Sigmoid colon (tissue), 7 donors: ENCODE measurements around the gene CST2. TPM values are rescaled to one million over a fixed set of nuclear protein-coding genes. Genes with fewer than 3 reads are reported as not detected.

ENCODE experiments used
- DNase-seq: peaks from one replicate; pipeline ENCODE4 v3.0.0-alpha.2; 2019
- H3K27ac ChIP-seq, 4 donors: fragments of 200-600 bp; sonication (generic); one replicate each; pipeline ENCODE4 v1.5.1; 2016 to 2019; ENCODE audit warnings: mild to moderate bottlenecking in 1 of 4
- H3K27me3 ChIP-seq, 3 donors: fragments of 200-600 bp; sonication (generic); one replicate each; pipeline ENCODE4 v1.5.1; 2019; ENCODE audit warnings: mild to moderate bottlenecking in 1 of 3
- H3K36me3 ChIP-seq, 4 donors: fragments of 200-600 bp; sonication (generic); one replicate each; pipeline ENCODE4 v1.5.1; 2016 to 2019
- H3K4me1 ChIP-seq, 4 donors: fragments of 200-600 bp; sonication (generic); one replicate each; pipeline ENCODE4 v1.5.1; 2017 to 2019
- H3K4me3 ChIP-seq, 4 donors: fragments of 200-600 bp; sonication (generic); one replicate each; pipeline ENCODE4 v1.5.1; 2017 to 2019; ENCODE audit warnings: mild to moderate bottlenecking in 2 of 4, moderate library complexity in 1 of 4
- H3K9me3 ChIP-seq, 4 donors: fragments of 200-600 bp in 3 of 4; sonication (generic) in 3 of 4; one replicate each; pipeline versions ENCODE4 v1.5.1 to v1.6.1; 2013 to 2019
- EP300 ChIP-seq, 4 donors: sonication (generic); formaldehyde crosslinking; IDR thresholded peaks; one replicate each; pipeline ENCODE4 v1.6.1; 2017; ENCODE audit warnings: antibody characterized with exemption in 4 of 4
- POLR2A ChIP-seq, 2 donors: fragments of 450-650 bp; IDR thresholded peaks; one replicate each; pipeline ENCODE4 v1.6.1; 2016; ENCODE audit warnings: antibody characterized with exemption in 2 of 2, mild to moderate bottlenecking in 2 of 2, moderate library complexity in 2 of 2
- POLR2AphosphoS5 ChIP-seq, 4 donors: sonication (generic); formaldehyde crosslinking; IDR thresholded peaks; one replicate each; pipeline ENCODE4 v1.6.1; 2017; ENCODE audit warnings: antibody characterized with exemption in 4 of 4
- WGBS, 2 donors: extraction: QIAGEN DNeasy Blood & Tissue Kit; methylation state at CpG; one replicate each; pipeline ENCODE4 v1.1.7; 2013; 5-methylcytosine and 5-hydroxymethylcytosine counted together
- intact Hi-C: fragments of 100-400 bp; cut with DNase I; formaldehyde crosslinking; loops from one replicate; pipeline ENCODE4 v1.15.1; 2023
- polyA plus RNA-seq, 3 donors: library from polyadenylated mRNA; stranded (reverse); fragments of 200-250 nt; gene quantifications; one replicate each; pipeline ENCODE4 v1.2.3, GENCODE V29; 2013
- total RNA-seq, 4 donors: library from RNA; depleted of rRNA; stranded (reverse); fragments of >200 nt; gene quantifications; one replicate each; pipeline ENCODE4 v1.1.0, GENCODE V29; 2016
- TF ChIP-seq, protein P1 (sequence below), 4 experiments: fragments of 450-650 bp in 3 of 4; fragments of 200-600 bp in 1 of 4; IDR thresholded peaks; one replicate each; pipeline ENCODE4 v1.5.1; 2016 to 2019; ENCODE audit warnings: antibody characterized with exemption in 4 of 4, mild to moderate bottlenecking in 3 of 4, moderate library complexity in 2 of 4
- donor health status: healthy with polysubstance abuse.
- donor health status: Bipolar disorder and iron deficiency.
- donor health status: healthy.

The CST2 gene
- total and polyA plus RNA-seq, 7 donors, result 0.28 TPM; not detected in 6

DNA sequence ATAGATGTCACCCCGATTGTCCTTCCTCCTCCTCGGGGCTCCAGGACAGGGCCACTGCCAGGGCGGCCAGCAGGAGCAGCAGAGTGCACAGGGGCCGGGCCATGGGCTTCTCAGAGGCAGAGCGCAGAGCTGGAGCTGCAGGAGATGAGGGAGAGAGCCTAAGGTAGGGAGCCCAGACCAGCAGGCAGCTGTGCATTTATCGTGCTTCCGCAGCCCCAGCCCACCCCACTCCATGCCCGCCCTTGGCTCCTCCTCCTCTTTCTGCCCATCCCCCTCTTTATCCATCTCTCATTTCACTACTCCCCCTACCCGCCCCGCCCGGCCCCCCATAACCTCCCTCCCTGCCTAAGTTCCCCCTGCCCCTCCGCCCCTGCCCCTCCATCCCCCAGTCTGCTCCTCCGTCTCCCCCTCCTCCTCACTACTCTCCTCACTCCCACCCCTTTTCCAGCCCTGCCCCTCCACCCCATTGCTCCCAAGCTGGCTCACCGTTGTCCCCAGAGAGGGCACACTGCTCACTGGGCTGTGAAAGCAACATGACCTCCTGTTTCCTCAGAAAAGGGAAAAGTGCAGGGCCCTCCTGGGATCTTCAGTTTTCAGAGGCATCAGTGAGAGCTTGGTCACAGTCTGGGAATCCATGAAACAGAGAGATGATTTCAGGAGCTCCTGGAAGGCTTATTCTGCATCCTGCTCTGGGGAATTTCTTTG is 50.3 kb downstream of the CST2 start:
- Histone ChIP-seq H3K4me1 (no peaks in the 10 kb centered on the region), H3K27ac (no peak overlapping the region), H3K9me3 (no peaks in the 10 kb centered on the region), H3K27me3 (peaks cover 0 to 8% (median 0%) of the 10 kb centered on the region in 3 donors), H3K36me3 (no peaks in the 10 kb centered on the region), H3K4me3 (no peak overlapping the region)
- WGBS, 2 donors, result 29 to 46% methylated on average over 14 of the region's 14 CpGs
- no peak for TF ChIP-seq POLR2A (IDR thresholded peaks at IDR 0.05)
- intact Hi-C loops, result no loop called here
- DNase-seq, result no peak

GRCh38 chr20:23774081-23774480 is 52.4 kb downstream of the CST2 start:
- Histone ChIP-seq H3K4me1 (no peaks in the 10 kb centered on the region), H3K27me3 (peaks cover 0 to 8% (median 0%) of the 10 kb centered on the region in 3 donors), H3K36me3 (no peaks in the 10 kb centered on the region), H3K4me3 (no peak overlapping the region), H3K27ac (no peak overlapping the region), H3K9me3 (no peaks in the 10 kb centered on the region)
- WGBS, 2 donors, result 84 to 85% methylated on average over 7 of the region's 7 CpGs
- no peak for TF ChIP-seq EP300 (IDR thresholded peaks at IDR 0.05)
- no peak for TF ChIP-seq POLR2A (IDR thresholded peaks at IDR 0.05)
- TF ChIP-seq, protein P1, sequence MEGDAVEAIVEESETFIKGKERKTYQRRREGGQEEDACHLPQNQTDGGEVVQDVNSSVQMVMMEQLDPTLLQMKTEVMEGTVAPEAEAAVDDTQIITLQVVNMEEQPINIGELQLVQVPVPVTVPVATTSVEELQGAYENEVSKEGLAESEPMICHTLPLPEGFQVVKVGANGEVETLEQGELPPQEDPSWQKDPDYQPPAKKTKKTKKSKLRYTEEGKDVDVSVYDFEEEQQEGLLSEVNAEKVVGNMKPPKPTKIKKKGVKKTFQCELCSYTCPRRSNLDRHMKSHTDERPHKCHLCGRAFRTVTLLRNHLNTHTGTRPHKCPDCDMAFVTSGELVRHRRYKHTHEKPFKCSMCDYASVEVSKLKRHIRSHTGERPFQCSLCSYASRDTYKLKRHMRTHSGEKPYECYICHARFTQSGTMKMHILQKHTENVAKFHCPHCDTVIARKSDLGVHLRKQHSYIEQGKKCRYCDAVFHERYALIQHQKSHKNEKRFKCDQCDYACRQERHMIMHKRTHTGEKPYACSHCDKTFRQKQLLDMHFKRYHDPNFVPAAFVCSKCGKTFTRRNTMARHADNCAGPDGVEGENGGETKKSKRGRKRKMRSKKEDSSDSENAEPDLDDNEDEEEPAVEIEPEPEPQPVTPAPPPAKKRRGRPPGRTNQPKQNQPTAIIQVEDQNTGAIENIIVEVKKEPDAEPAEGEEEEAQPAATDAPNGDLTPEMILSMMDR (IDR thresholded peaks at IDR 0.05), result no peak
- no peak for TF ChIP-seq POLR2AphosphoS5 (IDR thresholded peaks at IDR 0.05)
- intact Hi-C loops, result no loop called here
- DNase-seq, result no peak

Other genes starting within 250 kb of the CST2 start
- not detected for gene CST9, start 220.8 kb downstream of the CST2 start, total RNA-seq
- gene CST9, start 220.8 kb downstream of the CST2 start, polyA plus RNA-seq, result not detected
- gene CST3, start 188.8 kb downstream of the CST2 start, total RNA-seq, result 1,000 to 10,000 TPM in 3 of 4 donors, 100 to 1,000 TPM in 1; 693 to 1,250 (median 1,143) TPM
- gene CST3, start 188.8 kb downstream of the CST2 start, polyA plus RNA-seq, result 100 to 1,000 TPM; 344 to 429 (median 409) TPM
- gene CST4, start 137.7 kb downstream of the CST2 start, total RNA-seq, result not detected
- not detected for gene CST4, start 137.7 kb downstream of the CST2 start, polyA plus RNA-seq
- not detected for gene CST1, start 75.8 kb downstream of the CST2 start, total RNA-seq
- under 1 TPM in 1 of 3 donors, not detected in 2; 0.48 TPM for gene CST1, start 75.8 kb downstream of the CST2 start, polyA plus RNA-seq
- gene CST5, start 53.0 kb upstream of the CST2 start, total RNA-seq, result not detected
- not detected for gene CST5, start 53.0 kb upstream of the CST2 start, polyA plus RNA-seq
- not detected for gene GGTLC1, start 162.1 kb upstream of the CST2 start, total RNA-seq
- gene GGTLC1, start 162.1 kb upstream of the CST2 start, polyA plus RNA-seq, result not detected